H9 (cell line): ENCODE results near the gene SCIN. TPM values are rescaled to one million over a fixed set of nuclear protein-coding genes. Genes with fewer than 3 reads are reported as not detected.
"Not testable (repeated sequence)": the region's sequence is repeated elsewhere in the genome, so short reads cannot be mapped to it uniquely, and the experiment has no call there.

ENCODE experiments used
- DNase-seq: peaks from one replicate; pipeline ENCODE4 v3.0.0-alpha.2; 2017
- H2AFZ ChIP-seq: one replicate; pipeline ENCODE4 v1.6.1; 2013; ENCODE audit warnings: mild to moderate bottlenecking, low read length, control low read depth, moderate library complexity
- H2AK5ac ChIP-seq: 2 replicates; pipeline ENCODE4 v1.6.1; 2013; ENCODE audit warnings: low read length, control low read depth, mixed read lengths; ENCODE audit not compliant: insufficient read length
- H2BK120ac ChIP-seq: one replicate; pipeline ENCODE4 v1.6.1; 2013; ENCODE audit warnings: low read depth, mild to moderate bottlenecking, low read length, control low read depth, inconsistent platforms; ENCODE audit not compliant: poor library complexity, severe bottlenecking
- H2BK12ac ChIP-seq: 2 replicates; pipeline ENCODE4 v1.6.1; 2013; ENCODE audit warnings: low read length, control low read depth, mixed read lengths, low read depth; ENCODE audit not compliant: insufficient read length
- H2BK15ac ChIP-seq: 2 replicates; pipeline ENCODE4 v1.6.1; 2013; ENCODE audit warnings: low read depth, low read length, control low read depth
- H2BK20ac ChIP-seq: one replicate; pipeline ENCODE4 v1.6.1; 2013; ENCODE audit warnings: low read depth, mild to moderate bottlenecking, low read length, control low read depth, inconsistent platforms; ENCODE audit not compliant: poor library complexity, severe bottlenecking
- H2BK5ac ChIP-seq: 2 replicates; pipeline ENCODE4 v1.6.1; 2013; ENCODE audit warnings: low read length, control low read depth, mixed read lengths; ENCODE audit not compliant: insufficient read length
- H3K14ac ChIP-seq: 2 replicates; pipeline ENCODE4 v1.6.1; 2013; ENCODE audit warnings: low read length, control low read depth; ENCODE audit not compliant: insufficient read depth
- H3K18ac ChIP-seq: 2 replicates; pipeline ENCODE4 v1.6.1; 2013; ENCODE audit warnings: low read depth, mild to moderate bottlenecking, mixed read lengths, low read length, control low read depth; ENCODE audit not compliant: insufficient read length
- H3K23ac ChIP-seq: 2 replicates; pipeline ENCODE4 v1.6.1; 2013; ENCODE audit warnings: low read length, control low read depth, mixed read lengths, low read depth; ENCODE audit not compliant: insufficient read length
- H3K23me2 ChIP-seq: 2 replicates; pipeline ENCODE4 v1.6.1; 2013; ENCODE audit warnings: low read depth, mild to moderate bottlenecking, mixed read lengths, low read length, control low read depth; ENCODE audit not compliant: insufficient read length, poor library complexity, severe bottlenecking
- H3K27ac ChIP-seq: 2 replicates; pipeline ENCODE4 v1.5.1; 2013; ENCODE audit warnings: low read length, control low read depth, mixed read lengths, low read depth; ENCODE audit not compliant: insufficient read length
- H3K27me3 ChIP-seq: 2 replicates; pipeline ENCODE4 v1.6.1; 2013; ENCODE audit warnings: low read length, control low read depth, inconsistent platforms; ENCODE audit not compliant: insufficient read depth
- H3K4ac ChIP-seq: 2 replicates; pipeline ENCODE4 v1.6.1; 2013; ENCODE audit warnings: low read depth, mild to moderate bottlenecking, control low read depth, inconsistent platforms, low read length, moderate library complexity
- H3K4me1 ChIP-seq: 2 replicates; pipeline ENCODE4 v1.6.1; 2013; ENCODE audit warnings: low read length, control low read depth, inconsistent platforms; ENCODE audit not compliant: insufficient read depth
- H3K4me2 ChIP-seq: 2 replicates; pipeline ENCODE4 v1.6.1; 2013; ENCODE audit warnings: low read length, control low read depth, mixed read lengths; ENCODE audit not compliant: insufficient read length, insufficient read depth
- H3K56ac ChIP-seq: 2 replicates; pipeline ENCODE4 v1.6.1; 2013; ENCODE audit warnings: low read depth, mild to moderate bottlenecking, mixed read lengths, low read length, control low read depth; ENCODE audit not compliant: insufficient read length
- H3K79me1 ChIP-seq: 2 replicates; pipeline ENCODE4 v1.6.1; 2013; ENCODE audit warnings: low read depth, mild to moderate bottlenecking, moderate library complexity, low read length, control low read depth, inconsistent platforms; ENCODE audit not compliant: insufficient read depth, poor library complexity, severe bottlenecking
- H3K79me2 ChIP-seq: 2 replicates; pipeline ENCODE4 v1.6.1; 2013; ENCODE audit warnings: low read length, control low read depth, inconsistent platforms; ENCODE audit not compliant: insufficient read depth
- H3K9ac ChIP-seq: 2 replicates; pipeline ENCODE4 v1.6.1; 2013; ENCODE audit warnings: low read length, control low read depth, mixed read lengths; ENCODE audit not compliant: insufficient read length; ENCODE audit errors: extremely low read depth
- H3K9me3 ChIP-seq: one replicate; pipeline ENCODE4 v1.6.1; 2013; ENCODE audit warnings: low read depth, low read length, inconsistent platforms; ENCODE audit not compliant: control insufficient read depth
- H3T11ph ChIP-seq: one replicate; pipeline ENCODE4 v1.6.1; 2013; ENCODE audit warnings: mild to moderate bottlenecking, low read length, control low read depth, inconsistent platforms
- H4K20me1 ChIP-seq: one replicate; pipeline ENCODE4 v1.6.1; 2013; ENCODE audit not compliant: control insufficient read depth, insufficient read length, insufficient read depth
- H4K5ac ChIP-seq: 2 replicates; pipeline ENCODE4 v1.6.1; 2013; ENCODE audit warnings: low read depth, mild to moderate bottlenecking, mixed read lengths, low read length, control low read depth; ENCODE audit not compliant: insufficient read length
- H4K8ac ChIP-seq: replicated peaks from 2 replicates; pipeline ENCODE4 v1.6.1; 2013; ENCODE audit warnings: low read length, control low read depth, mixed read lengths, low read depth; ENCODE audit not compliant: insufficient read length
- H4K91ac ChIP-seq: 2 replicates; pipeline ENCODE4 v1.6.1; 2013; ENCODE audit warnings: low read depth, mild to moderate bottlenecking, moderate library complexity, mixed read lengths, low read length, control low read depth; ENCODE audit not compliant: insufficient read length
- H3K27ac Mint-ChIP-seq, 3 experiments: 2 replicates in 2 of 3; 3 replicates in 1 of 3; pipeline ENCODE4 v1.8.0; 2020 to 2021; ENCODE audit warnings: mixed read lengths in 3 of 3, mild to moderate bottlenecking in 1 of 3, moderate library complexity in 1 of 3
- H3K27me3 Mint-ChIP-seq: 2 replicates; pipeline ENCODE4 v1.8.0; 2021; ENCODE audit warnings: low read depth, mild to moderate bottlenecking, moderate library complexity, mixed read lengths
- H3K36me3 Mint-ChIP-seq, 3 experiments: 2 replicates in 2 of 3; 3 replicates in 1 of 3; pipeline ENCODE4 v1.8.0; 2020 to 2021; ENCODE audit warnings: low read depth in 3 of 3, mixed read lengths in 3 of 3; ENCODE audit not compliant: insufficient read depth in 1 of 3
- H3K4me1 Mint-ChIP-seq, 2 experiments: 2 replicates each; pipeline ENCODE4 v1.8.0; 2020; ENCODE audit warnings: mixed read lengths in 2 of 2
- H3K4me3 Mint-ChIP-seq, 2 experiments: 2 replicates in 1 of 2; 3 replicates in 1 of 2; pipeline ENCODE4 v1.8.0; 2020 to 2021; ENCODE audit warnings: mild to moderate bottlenecking in 2 of 2, mixed read lengths in 2 of 2, moderate library complexity in 1 of 2
- H3K9me3 Mint-ChIP-seq, 2 experiments: 2 replicates in 1 of 2; 3 replicates in 1 of 2; pipeline ENCODE4 v1.8.0; 2020; ENCODE audit warnings: mild to moderate bottlenecking in 2 of 2, mixed read lengths in 2 of 2, moderate library complexity in 1 of 2
- WGBS: extraction: QIAGEN DNeasy Blood & Tissue Kit; methylation state at CpG from one replicate; pipeline ENCODE4 v1.1.7; 2013; ENCODE audit warnings: missing lambda C conversion rate, low lambda C conversion rate, mixed read lengths; ENCODE audit not compliant: insufficient read length; ENCODE audit errors: extremely low coverage; 5-methylcytosine and 5-hydroxymethylcytosine counted together
- total RNA-seq: library from RNA; stranded (reverse); gene quantifications from 2 replicates; pipeline ENCODE4 v1.2.1, GENCODE V29; 2021

Gene SCIN
- total RNA-seq, 1 experiment from 2014 or later, result 0.44 TPM

- not testable (repeated sequence) for H2AK5ac ChIP-seq, DNase-seq, H3K23ac ChIP-seq, H3T11ph ChIP-seq, H2BK12ac ChIP-seq, H3K27me3 Mint-ChIP-seq, H4K8ac ChIP-seq, H3K27me3 ChIP-seq, H3K4me1 ChIP-seq, H3K27ac Mint-ChIP-seq, H3K18ac ChIP-seq, H3K27ac ChIP-seq, H2BK120ac ChIP-seq, H3K36me3 Mint-ChIP-seq, H3K4ac ChIP-seq, H2BK5ac ChIP-seq, H2AFZ ChIP-seq, H2BK20ac ChIP-seq, H3K79me2 ChIP-seq, H3K9ac ChIP-seq, H3K79me1 ChIP-seq, H4K91ac ChIP-seq, H3K14ac ChIP-seq, H3K4me3 Mint-ChIP-seq, H2BK15ac ChIP-seq, H3K9me3 Mint-ChIP-seq, H3K9me3 ChIP-seq, H3K4me2 ChIP-seq, H4K5ac ChIP-seq, H3K56ac ChIP-seq, H4K20me1 ChIP-seq, H3K23me2 ChIP-seq
- WGBS, result no CpG with 5 or more reads among the region's 1 CpG
- H3K4me1 Mint-ChIP-seq, result peaks cover 16 to 20% of the 10 kb centered on the region in 2 experiments
Measured at GRCh38 chr7:12527670-12528069, 42.9 kb upstream of the SCIN start.
